Omental fat pad (tissue), 4 donors: Measurements from ENCODE around the gene SCUBE3. TPM values are rescaled to one million over a fixed set of nuclear protein-coding genes. Genes with fewer than 3 reads are reported as not detected.

Source experiments
- ATAC-seq: fragments of 150-250 bp; one replicate; pipeline ENCODE4 v1.9.1; 2016; ENCODE audit warnings: mild to moderate bottlenecking, moderate library complexity; ENCODE audit not compliant: low FRiP score
- DNase-seq: peaks from one replicate; pipeline ENCODE4 v3.0.0-alpha.2; 2019; ENCODE audit warnings: low spot score
- total RNA-seq, 4 donors: library from RNA; depleted of rRNA; stranded (reverse); fragments of >200 nt; gene quantifications; one replicate each; pipeline ENCODE4 v1.1.0, GENCODE V29; 2016
- TF ChIP-seq, protein P1 (sequence below), 3 donors: fragments of 450-650 bp; IDR thresholded peaks; one replicate each; pipeline ENCODE4 v1.5.1; 2016 to 2017; ENCODE audit warnings: antibody characterized with exemption in 3 of 3, mild to moderate bottlenecking in 3 of 3, moderate library complexity in 2 of 3

Gene SCUBE3
- total RNA-seq, 4 donors from 2014 or later: 0.06 to 0.47 (median 0.11) TPM

DNA sequence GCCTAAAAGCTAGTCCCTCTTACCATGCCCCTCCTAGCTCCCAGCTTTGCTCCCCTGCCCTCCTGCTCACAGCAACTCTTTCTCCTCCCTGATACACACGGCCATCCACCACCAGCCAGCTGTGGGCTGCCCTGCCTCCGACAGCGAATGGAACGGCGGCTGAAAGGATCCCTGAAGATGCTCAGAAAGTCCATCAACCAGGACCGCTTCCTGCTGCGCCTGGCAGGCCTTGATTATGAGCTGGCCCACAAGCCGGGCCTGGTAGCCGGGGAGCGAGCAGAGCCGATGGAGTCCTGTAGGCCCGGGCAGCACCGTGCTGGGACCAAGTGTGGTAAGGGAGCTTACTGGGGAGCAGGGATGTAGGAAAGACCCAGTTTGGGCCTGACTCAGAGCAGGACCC lies 29.1 kb downstream of the SCUBE3 start:
- ATAC-seq (no peak), DNase-seq (no peak)
- TF ChIP-seq, protein P1, sequence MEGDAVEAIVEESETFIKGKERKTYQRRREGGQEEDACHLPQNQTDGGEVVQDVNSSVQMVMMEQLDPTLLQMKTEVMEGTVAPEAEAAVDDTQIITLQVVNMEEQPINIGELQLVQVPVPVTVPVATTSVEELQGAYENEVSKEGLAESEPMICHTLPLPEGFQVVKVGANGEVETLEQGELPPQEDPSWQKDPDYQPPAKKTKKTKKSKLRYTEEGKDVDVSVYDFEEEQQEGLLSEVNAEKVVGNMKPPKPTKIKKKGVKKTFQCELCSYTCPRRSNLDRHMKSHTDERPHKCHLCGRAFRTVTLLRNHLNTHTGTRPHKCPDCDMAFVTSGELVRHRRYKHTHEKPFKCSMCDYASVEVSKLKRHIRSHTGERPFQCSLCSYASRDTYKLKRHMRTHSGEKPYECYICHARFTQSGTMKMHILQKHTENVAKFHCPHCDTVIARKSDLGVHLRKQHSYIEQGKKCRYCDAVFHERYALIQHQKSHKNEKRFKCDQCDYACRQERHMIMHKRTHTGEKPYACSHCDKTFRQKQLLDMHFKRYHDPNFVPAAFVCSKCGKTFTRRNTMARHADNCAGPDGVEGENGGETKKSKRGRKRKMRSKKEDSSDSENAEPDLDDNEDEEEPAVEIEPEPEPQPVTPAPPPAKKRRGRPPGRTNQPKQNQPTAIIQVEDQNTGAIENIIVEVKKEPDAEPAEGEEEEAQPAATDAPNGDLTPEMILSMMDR (IDR thresholded peaks at IDR 0.05): no peak

DNA sequence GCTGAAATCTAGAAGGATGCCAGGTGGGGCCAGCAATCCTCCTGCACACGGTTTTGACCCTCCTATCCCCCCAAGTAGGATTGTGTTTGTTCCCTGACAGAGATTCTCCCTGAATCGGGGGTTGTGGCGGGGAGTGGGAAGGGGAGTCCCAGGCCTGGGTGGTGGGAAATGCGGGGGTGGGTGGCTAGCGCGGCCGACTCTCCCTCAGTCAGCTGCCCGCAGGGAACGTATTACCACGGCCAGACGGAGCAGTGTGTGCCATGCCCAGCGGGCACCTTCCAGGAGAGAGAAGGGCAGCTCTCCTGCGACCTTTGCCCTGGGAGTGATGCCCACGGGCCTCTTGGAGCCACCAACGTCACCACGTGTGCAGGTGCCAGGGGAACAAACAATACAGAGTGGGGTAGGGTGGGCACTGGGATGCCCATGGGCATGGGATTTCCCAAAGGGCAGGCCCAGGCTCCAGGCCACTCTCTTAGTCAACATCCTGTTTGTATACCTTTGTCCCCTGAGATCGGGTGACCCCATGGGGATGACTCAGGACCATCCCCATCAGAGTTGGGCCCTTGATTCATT lies 29.7 kb downstream of the SCUBE3 start:
- DNase-seq: no peak
- TF ChIP-seq, protein P1 (IDR thresholded peaks at IDR 0.05): no peak
- ATAC-seq: no peak

DNA sequence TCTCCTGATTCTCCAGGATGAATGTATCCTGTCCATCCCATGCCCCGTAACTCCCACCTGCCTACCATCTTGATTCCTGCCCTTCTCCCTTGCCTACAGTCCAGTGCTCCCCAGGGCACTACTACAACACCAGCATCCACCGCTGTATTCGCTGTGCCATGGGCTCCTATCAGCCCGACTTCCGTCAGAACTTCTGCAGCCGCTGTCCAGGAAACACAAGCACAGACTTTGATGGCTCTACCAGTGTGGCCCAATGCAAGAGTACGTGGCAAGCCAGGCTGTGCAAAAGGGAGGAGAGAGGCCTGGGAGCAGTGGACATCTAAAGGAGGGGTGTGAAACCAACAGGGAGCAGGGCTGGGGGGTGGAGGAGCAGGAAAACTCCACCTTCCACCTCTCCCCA lies 30.8 kb downstream of the SCUBE3 start:
- ATAC-seq (no peak), DNase-seq (no peak)
- TF ChIP-seq, protein P1 (IDR thresholded peaks at IDR 0.05): no peak

DNA sequence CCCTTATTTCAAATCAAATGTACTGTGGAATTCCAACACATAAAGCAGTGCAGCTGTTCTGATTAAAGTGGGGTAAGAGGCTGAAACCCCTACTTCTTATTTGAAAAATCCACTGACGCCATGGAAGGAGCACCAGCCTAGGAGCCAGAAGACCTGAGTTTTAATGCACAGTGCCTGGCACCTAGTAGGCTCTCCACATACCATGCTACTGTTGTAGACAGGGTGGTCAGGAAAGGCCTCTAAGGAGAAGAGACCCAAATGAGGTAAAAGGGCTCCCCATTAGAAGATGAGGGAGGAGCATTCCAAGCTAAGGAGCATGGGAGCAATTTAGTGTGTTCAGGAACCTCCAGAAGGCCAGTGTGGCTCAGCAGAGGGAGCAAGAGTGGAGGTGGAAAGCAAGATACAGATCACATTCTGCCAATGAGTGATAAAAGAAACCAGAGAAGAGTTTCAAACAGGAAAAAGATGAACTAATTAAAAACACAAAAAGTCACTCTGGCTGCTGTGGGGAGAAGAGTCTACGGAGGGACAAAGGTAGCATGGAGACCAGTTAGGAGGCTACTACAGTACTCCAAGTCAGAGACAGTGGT lies 34.0 kb downstream of the SCUBE3 start:
- no peak for ATAC-seq
- TF ChIP-seq, protein P1 (IDR thresholded peaks at IDR 0.05): no peak
- DNase-seq: no peak

DNA sequence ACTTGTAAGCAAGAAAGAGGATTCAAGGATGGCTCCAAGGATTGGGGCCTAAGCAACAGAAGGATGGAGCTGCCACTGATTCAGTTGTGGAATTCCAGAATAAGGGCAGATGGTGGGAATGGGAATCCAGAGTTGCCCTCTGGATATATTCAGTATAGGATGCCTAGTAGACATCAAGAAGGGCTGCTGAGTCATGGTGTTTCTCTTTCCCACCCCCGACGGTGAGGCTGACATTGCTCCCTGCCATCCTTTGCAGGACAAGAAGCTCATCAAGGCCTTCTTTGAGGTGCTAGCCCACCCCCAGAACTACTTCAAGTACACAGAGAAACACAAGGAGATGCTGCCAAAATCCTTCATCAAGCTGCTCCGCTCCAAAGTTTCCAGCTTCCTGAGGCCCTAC lies 34.5 kb downstream of the SCUBE3 start:
- no peak for DNase-seq
- ATAC-seq: no peak
- TF ChIP-seq, protein P1 (IDR thresholded peaks at IDR 0.05): no peak

DNA sequence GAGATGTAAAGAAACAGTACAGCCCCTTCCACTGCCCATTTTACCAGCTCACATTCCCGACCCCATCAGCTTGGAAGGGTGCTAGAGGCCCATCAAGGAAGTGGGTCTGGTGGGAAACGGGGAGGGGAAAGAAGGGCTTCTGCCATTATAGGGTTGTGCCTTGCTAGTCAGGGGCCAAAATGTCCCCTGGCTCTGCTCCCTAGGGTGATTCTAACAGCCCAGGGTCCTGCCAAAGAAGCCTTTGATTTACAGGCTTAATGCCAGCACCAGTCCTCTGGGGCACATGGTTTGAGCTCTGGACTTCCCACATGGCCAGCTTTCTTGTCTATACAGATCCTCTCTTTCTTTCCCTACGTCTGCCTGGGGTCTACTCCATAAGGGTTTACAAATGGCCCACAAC lies 35.2 kb downstream of the SCUBE3 start:
- TF ChIP-seq, protein P1 (IDR thresholded peaks at IDR 0.05): no peak
- DNase-seq: no peak
- no peak for ATAC-seq

DNA sequence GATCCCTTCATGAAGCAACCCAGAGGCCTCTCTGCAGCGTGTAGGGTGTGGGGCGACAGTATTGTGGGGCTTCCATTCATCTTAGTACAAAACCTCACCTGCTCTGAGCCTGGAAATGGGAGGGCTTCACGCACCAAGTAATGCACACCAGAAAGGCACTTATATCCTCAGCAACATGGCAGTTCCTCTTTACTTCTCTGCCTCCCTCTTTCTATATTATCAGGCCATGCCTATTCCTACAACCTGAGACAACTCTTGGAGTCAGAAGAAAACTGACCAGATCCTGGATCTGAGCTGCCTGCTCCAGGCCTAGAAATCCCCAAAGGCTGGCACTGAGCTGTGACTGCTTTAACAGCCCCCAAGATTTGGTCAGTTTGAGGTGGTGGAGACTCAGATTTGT lies 38.2 kb downstream of the SCUBE3 start:
- ATAC-seq (no peak), DNase-seq (no peak)
- TF ChIP-seq, protein P1 (IDR thresholded peaks at IDR 0.05): no peak
